Endothelial cell of umbilical vein (primary cell): ENCODE measurements around the gene CLEC2L. TPM values are rescaled to one million over a fixed set of nuclear protein-coding genes. Genes with fewer than 3 reads are reported as not detected.

Source experiments
- BruUV-seq: library from RNA; stranded (reverse); fragments of 400-500 nt; replicated peaks from 2 replicates; lab custom pipeline; 2021; lab: Mats Ljungman, UMichigan
- CTCF ChIA-PET: fragments of 300-600, 350-600 bp; sonication (Branson Sonifier 250); formaldehyde crosslinking; loops from one replicate; lab custom pipeline; 2021; ENCODE audit warnings: antibody characterized with exemption, inconsistent platforms; lab: Charles Lee
- POLR2A ChIA-PET: fragments of 300-600, 350-600 bp; sonication (Branson Sonifier 250); formaldehyde crosslinking; loops from one replicate; lab custom pipeline; 2021; ENCODE audit warnings: antibody characterized with exemption, inconsistent platforms; lab: Charles Lee
- DNase-seq: peaks from one replicate; pipeline ENCODE4 v3.0.0-alpha.2; 2011; ENCODE audit warnings: low read depth, low spot score
- FAIRE-seq: peaks from 2 replicates; lab custom pipeline; 2011; peaks lifted over from hg19 to GRCh38; lab: Jason Lieb, UNC
- H2AFZ ChIP-seq: 2 replicates; pipeline ENCODE4 v1.6.0; 2012; ENCODE audit warnings: low read depth, low read length, control low read depth, inconsistent platforms
- H3K27ac ChIP-seq: 2 replicates; pipeline ENCODE4 v1.5.1; 2011; ENCODE audit warnings: low read depth, mild to moderate bottlenecking, control low read depth, low read length, moderate library complexity; ENCODE audit not compliant: insufficient read depth
- H3K27me3 ChIP-seq, 2 experiments: 2 replicates each; pipeline versions ENCODE4 v1.6.0 to v1.6.1; 2011; ENCODE audit warnings: low read length in 2 of 2, mixed read lengths in 1 of 2; ENCODE audit not compliant: control insufficient read depth in 2 of 2, insufficient read depth in 2 of 2
- H3K36me3 ChIP-seq, 2 experiments: 2 replicates in 1 of 2; 3 replicates in 1 of 2; pipeline ENCODE4 v1.5.1; 2011; ENCODE audit warnings: low read length in 2 of 2, mild to moderate bottlenecking in 1 of 2, moderate library complexity in 1 of 2; ENCODE audit not compliant: control insufficient read depth in 2 of 2, insufficient read depth in 2 of 2; ENCODE audit errors: extremely low read depth in 1 of 2
- H3K4me1 ChIP-seq: 3 replicates; pipeline ENCODE4 v1.5.1; 2011; ENCODE audit warnings: mild to moderate bottlenecking, low read length; ENCODE audit not compliant: control insufficient read depth, insufficient read depth; ENCODE audit errors: extremely low read depth
- H3K4me2 ChIP-seq: 2 replicates; pipeline ENCODE4 v1.6.1; 2011; ENCODE audit warnings: low read length, control low read depth, mixed read lengths; ENCODE audit not compliant: insufficient read depth
- H3K4me3 ChIP-seq, 3 experiments: fragments of 200-600 bp in 1 of 3; sonication (generic), shearing (Covaris generic) in 1 of 3; replicated peaks in 1 of 3; 2 replicates each; pipeline ENCODE4 v1.5.1; 2011 to 2016; ENCODE audit warnings: control low read depth in 3 of 3, low read length in 3 of 3, mild to moderate bottlenecking in 2 of 3, inconsistent platforms in 1 of 3, low read depth in 1 of 3, moderate library complexity in 1 of 3; ENCODE audit not compliant: insufficient read depth in 1 of 3
- H3K79me2 ChIP-seq: 2 replicates; pipeline ENCODE4 v1.6.0; 2012; ENCODE audit warnings: low read length, inconsistent platforms; ENCODE audit not compliant: control insufficient read depth, insufficient read depth
- H3K9ac ChIP-seq: replicated peaks from 2 replicates; pipeline ENCODE3; 2011; ENCODE audit warnings: low read length, control low read depth; ENCODE audit not compliant: insufficient read depth; ENCODE audit errors: extremely low read depth
- H3K9me1 ChIP-seq: replicated peaks from 3 replicates; pipeline ENCODE4 v1.6.0; 2011; ENCODE audit warnings: mild to moderate bottlenecking, low read length; ENCODE audit not compliant: control insufficient read depth, insufficient read depth; ENCODE audit errors: extremely low read depth
- H3K9me3 ChIP-seq: replicated peaks from 2 replicates; pipeline ENCODE4 v1.5.1; 2012; ENCODE audit warnings: low read length, inconsistent platforms; ENCODE audit not compliant: control insufficient read depth, insufficient read depth
- H4K20me1 ChIP-seq: replicated peaks from 2 replicates; pipeline ENCODE3; 2011; ENCODE audit warnings: mild to moderate bottlenecking, low read length; ENCODE audit not compliant: control insufficient read depth, insufficient read depth; ENCODE audit errors: extremely low read depth
- CTCF ChIP-seq, 2 donors: IDR thresholded peaks; 1 replicate in 1 of 2; 2 replicates in 1 of 2; pipeline ENCODE4 v1.5.1; 2011; ENCODE audit warnings: low read length in 2 of 2, mild to moderate bottlenecking in 2 of 2, moderate library complexity in 2 of 2, control low read depth in 1 of 2, inconsistent platforms in 1 of 2, low read depth in 1 of 2; ENCODE audit not compliant: insufficient read depth in 1 of 2; ENCODE audit errors: extremely low read depth in 1 of 2
- FOS ChIP-seq: IDR thresholded peaks from 2 replicates; pipeline ENCODE4 v1.6.1; 2011; ENCODE audit warnings: mild to moderate bottlenecking, low read length, moderate library complexity, borderline replicate concordance; ENCODE audit not compliant: insufficient read depth
- GATA2 ChIP-seq: IDR thresholded peaks from 2 replicates; pipeline ENCODE4 v1.7.0; 2011; ENCODE audit warnings: low read depth, mild to moderate bottlenecking, moderate library complexity, mixed read lengths, low read length; ENCODE audit not compliant: insufficient read length, insufficient read depth
- dilution Hi-C: fragments of 300-500 bp; cut with MboI; formaldehyde crosslinking; loops from one replicate; pipeline ENCODE4 v1.15.0; 2019; ENCODE audit warnings: low sequenced_read_pairs; ENCODE audit not compliant: extremely low pct_ligation_motif_present
- intact Hi-C: fragments of 100-400 bp; cut with micrococcal nuclease; formaldehyde crosslinking; loops from one replicate; pipeline ENCODE4 v1.10.0; 2022
- polyA plus RNA-seq, 4 experiments: library from polyadenylated mRNA; depleted of rRNA in 3 of 4; stranded (reverse) in 3 of 4; unstranded in 1 of 4; fragments of >200 nt; gene quantifications; 2 replicates each; pipeline versions ENCODE4 v1.2.1 to v1.2.3, GENCODE V29; 2011 to 2012; ENCODE audit warnings: missing spikeins in 1 of 4
- total RNA-seq: library from RNA; stranded (reverse); gene quantifications from 2 replicates; pipeline ENCODE4 v1.2.3, GENCODE V29; 2021
- TF ChIP-seq, protein P1 (sequence below): IDR thresholded peaks from 2 replicates; pipeline ENCODE4 v1.6.1; 2011; ENCODE audit not compliant: insufficient read depth, insufficient read length

The CLEC2L gene
- total and polyA plus RNA-seq, 2 donors (not counting 3 experiments of a cell fraction or from before 2014, with no cell fraction given): not detected

DNA sequence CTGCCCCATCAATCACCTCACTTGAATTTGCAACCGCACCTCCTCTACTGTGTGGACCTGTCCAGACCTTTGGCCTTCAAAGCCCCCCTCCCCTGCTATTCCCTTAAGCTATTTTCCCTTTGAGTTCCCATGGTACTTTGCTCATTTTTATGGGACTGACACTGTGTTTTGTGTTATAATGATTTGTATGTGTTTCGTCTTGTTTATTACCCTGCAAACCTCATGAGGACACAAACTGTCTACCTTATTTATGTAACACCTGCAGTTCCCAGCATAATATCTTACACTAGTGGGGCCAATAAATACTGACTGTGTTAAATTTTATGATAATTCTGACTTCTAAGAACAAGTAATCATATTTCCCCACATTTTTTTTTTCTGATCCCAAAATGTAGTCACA is 70.6 kb downstream of the CLEC2L start:
- peaks cover 22 to 37% of the 10 kb centered on the region in 2 experiments for H3K36me3 ChIP-seq
- FAIRE-seq: no peak
- dilution Hi-C loops: no loop called here

More for the DNA sequence above, 70.6 kb downstream of the CLEC2L start:
- Histone ChIP-seq H3K27me3 (no peaks in the 10 kb centered on the region), H3K4me1 (no peaks in the 10 kb centered on the region), H4K20me1 (no peaks in the 10 kb centered on the region), H3K4me3 (no peak overlapping the region), H3K79me2 (no peaks in the 10 kb centered on the region), H3K9ac (no peak overlapping the region), H3K9me3 (no peaks in the 10 kb centered on the region), H3K9me1 (no peaks in the 10 kb centered on the region), H3K4me2 (no peak overlapping the region), H2AFZ (no peak overlapping the region), H3K27ac (no peak overlapping the region)
- POLR2A ChIA-PET: no interaction called here
- intact Hi-C loops: no loop called here
- DNase-seq: no peak
- BruUV-seq: no TSS peak
- CTCF ChIA-PET: interaction anchor here (7.0 kb wide), 1 partner anchor 8 kb away, joined by 60 read pairs; no protein-coding TSS in a partner anchor
- TF ChIP-seq, protein P1, sequence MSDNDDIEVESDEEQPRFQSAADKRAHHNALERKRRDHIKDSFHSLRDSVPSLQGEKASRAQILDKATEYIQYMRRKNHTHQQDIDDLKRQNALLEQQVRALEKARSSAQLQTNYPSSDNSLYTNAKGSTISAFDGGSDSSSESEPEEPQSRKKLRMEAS: no peak
- TF ChIP-seq FOS (no peak), GATA2 (no peak), CTCF (IDR thresholded peaks at IDR 0.05; ENCODE audit: extremely low read depth in 1 of 2, insufficient read depth in 1 of 2, low read depth in 1 of 2, low read length in 2 of 2) (no peak)

Other genes with a start within 250 kb of the CLEC2L start
- 10.7 and 12.8 TPM in 2 replicates for gene FMC1, start 182.3 kb upstream of the CLEC2L start, total RNA-seq
- 21.7 and 23.5 TPM in 2 replicates for gene FMC1, start 182.3 kb upstream of the CLEC2L start, polyA plus RNA-seq
- gene LUC7L2, start 163.8 kb upstream of the CLEC2L start, total RNA-seq: 85.8 and 87.6 TPM in 2 replicates
- 28.0 and 34.4 TPM in 2 replicates for gene LUC7L2, start 163.8 kb upstream of the CLEC2L start, polyA plus RNA-seq
- gene KLRG2, start 40.0 kb upstream of the CLEC2L start, total RNA-seq: not detected in 2 replicates
- not detected in 2 replicates for gene KLRG2, start 40.0 kb upstream of the CLEC2L start, polyA plus RNA-seq